NCI-H774 (cell line): Measurements from ENCODE around the gene SLC6A17.

Source experiments
- DNase-seq: peaks from one replicate; lab custom pipeline; 2025; lab: John Stamatoyannopoulos, UW

Gene SLC6A17

GRCh38 chr1:110174961-110175360, 24.7 kb downstream of the SLC6A17 start:
- DNase-seq, result no peak

- DNase-seq, result peak; percentile 50
Observed at GRCh38 chr1:110176299-110176956, 26.1 kb downstream of the SLC6A17 start.

GRCh38 chr1:110177775-110178174, 27.5 kb downstream of the SLC6A17 start:
- no peak for DNase-seq

GRCh38 chr1:110183642-110184167, 33.4 kb downstream of the SLC6A17 start:
- DNase-seq, result no peak

- no peak for DNase-seq
Observed at GRCh38 chr1:110184446-110184845, 34.2 kb downstream of the SLC6A17 start.

GRCh38 chr1:110185181-110185580, 34.9 kb downstream of the SLC6A17 start:
- peak; percentile 87 for DNase-seq

- DNase-seq, result no peak
Observed at GRCh38 chr1:110186558-110186957, 36.3 kb downstream of the SLC6A17 start.

- no peak for DNase-seq
Observed at GRCh38 chr1:110187139-110187890, 37.0 kb downstream of the SLC6A17 start.

GRCh38 chr1:110188035-110188618, 37.8 kb downstream of the SLC6A17 start:
- no peak for DNase-seq

- DNase-seq, result no peak
Observed at GRCh38 chr1:110189181-110189580, 38.9 kb downstream of the SLC6A17 start.

GRCh38 chr1:110190282-110190929, 40.1 kb downstream of the SLC6A17 start:
- peak; percentile 63 for DNase-seq

GRCh38 chr1:110192541-110192940, 42.2 kb downstream of the SLC6A17 start:
- no peak for DNase-seq

- no peak for DNase-seq
Observed at GRCh38 chr1:110195196-110195595, 44.9 kb downstream of the SLC6A17 start.

GRCh38 chr1:110196917-110197765, 46.8 kb downstream of the SLC6A17 start:
- peak; percentile 76 for DNase-seq

- DNase-seq, result no peak
Observed at GRCh38 chr1:110197905-110198629, 47.8 kb downstream of the SLC6A17 start.

GRCh38 chr1:110198746-110199145, 48.5 kb downstream of the SLC6A17 start:
- DNase-seq, result no peak

GRCh38 chr1:110200190-110200589, 49.9 kb downstream of the SLC6A17 start:
- no peak for DNase-seq

- no peak for DNase-seq
Observed at GRCh38 chr1:110200666-110201065, 50.4 kb downstream of the SLC6A17 start.

- no peak for DNase-seq
Observed at GRCh38 chr1:110201157-110201825, 51.0 kb downstream of the SLC6A17 start.

- peak; percentile 66 for DNase-seq
Observed at GRCh38 chr1:110203021-110203661, 52.8 kb downstream of the SLC6A17 start.
